H9 (cell line): ENCODE data around the gene NHERF2. TPM values are rescaled to one million over a fixed set of nuclear protein-coding genes. Genes with fewer than 3 reads are reported as not detected.

ENCODE experiments used
- DNase-seq: peaks from one replicate; pipeline ENCODE4 v3.0.0-alpha.2; 2017
- H2AFZ ChIP-seq: one replicate; pipeline ENCODE4 v1.6.1; 2013; ENCODE audit warnings: mild to moderate bottlenecking, low read length, control low read depth, moderate library complexity
- H2AK5ac ChIP-seq: 2 replicates; pipeline ENCODE4 v1.6.1; 2013; ENCODE audit warnings: low read length, control low read depth, mixed read lengths; ENCODE audit not compliant: insufficient read length
- H2BK120ac ChIP-seq: one replicate; pipeline ENCODE4 v1.6.1; 2013; ENCODE audit warnings: low read depth, mild to moderate bottlenecking, low read length, control low read depth, inconsistent platforms; ENCODE audit not compliant: poor library complexity, severe bottlenecking
- H2BK12ac ChIP-seq: 2 replicates; pipeline ENCODE4 v1.6.1; 2013; ENCODE audit warnings: low read length, control low read depth, mixed read lengths, low read depth; ENCODE audit not compliant: insufficient read length
- H2BK15ac ChIP-seq: 2 replicates; pipeline ENCODE4 v1.6.1; 2013; ENCODE audit warnings: low read depth, low read length, control low read depth
- H2BK20ac ChIP-seq: one replicate; pipeline ENCODE4 v1.6.1; 2013; ENCODE audit warnings: low read depth, mild to moderate bottlenecking, low read length, control low read depth, inconsistent platforms; ENCODE audit not compliant: poor library complexity, severe bottlenecking
- H2BK5ac ChIP-seq: 2 replicates; pipeline ENCODE4 v1.6.1; 2013; ENCODE audit warnings: low read length, control low read depth, mixed read lengths; ENCODE audit not compliant: insufficient read length
- H3K14ac ChIP-seq: 2 replicates; pipeline ENCODE4 v1.6.1; 2013; ENCODE audit warnings: low read length, control low read depth; ENCODE audit not compliant: insufficient read depth
- H3K18ac ChIP-seq: 2 replicates; pipeline ENCODE4 v1.6.1; 2013; ENCODE audit warnings: low read depth, mild to moderate bottlenecking, mixed read lengths, low read length, control low read depth; ENCODE audit not compliant: insufficient read length
- H3K23ac ChIP-seq: 2 replicates; pipeline ENCODE4 v1.6.1; 2013; ENCODE audit warnings: low read length, control low read depth, mixed read lengths, low read depth; ENCODE audit not compliant: insufficient read length
- H3K23me2 ChIP-seq: 2 replicates; pipeline ENCODE4 v1.6.1; 2013; ENCODE audit warnings: low read depth, mild to moderate bottlenecking, mixed read lengths, low read length, control low read depth; ENCODE audit not compliant: insufficient read length, poor library complexity, severe bottlenecking
- H3K27ac ChIP-seq: 2 replicates; pipeline ENCODE4 v1.5.1; 2013; ENCODE audit warnings: low read length, control low read depth, mixed read lengths, low read depth; ENCODE audit not compliant: insufficient read length
- H3K27me3 ChIP-seq: 2 replicates; pipeline ENCODE4 v1.6.1; 2013; ENCODE audit warnings: low read length, control low read depth, inconsistent platforms; ENCODE audit not compliant: insufficient read depth
- H3K4ac ChIP-seq: 2 replicates; pipeline ENCODE4 v1.6.1; 2013; ENCODE audit warnings: low read depth, mild to moderate bottlenecking, control low read depth, inconsistent platforms, low read length, moderate library complexity
- H3K4me1 ChIP-seq: 2 replicates; pipeline ENCODE4 v1.6.1; 2013; ENCODE audit warnings: low read length, control low read depth, inconsistent platforms; ENCODE audit not compliant: insufficient read depth
- H3K4me2 ChIP-seq: 2 replicates; pipeline ENCODE4 v1.6.1; 2013; ENCODE audit warnings: low read length, control low read depth, mixed read lengths; ENCODE audit not compliant: insufficient read length, insufficient read depth
- H3K56ac ChIP-seq: 2 replicates; pipeline ENCODE4 v1.6.1; 2013; ENCODE audit warnings: low read depth, mild to moderate bottlenecking, mixed read lengths, low read length, control low read depth; ENCODE audit not compliant: insufficient read length
- H3K79me1 ChIP-seq: 2 replicates; pipeline ENCODE4 v1.6.1; 2013; ENCODE audit warnings: low read depth, mild to moderate bottlenecking, moderate library complexity, low read length, control low read depth, inconsistent platforms; ENCODE audit not compliant: insufficient read depth, poor library complexity, severe bottlenecking
- H3K79me2 ChIP-seq: 2 replicates; pipeline ENCODE4 v1.6.1; 2013; ENCODE audit warnings: low read length, control low read depth, inconsistent platforms; ENCODE audit not compliant: insufficient read depth
- H3K9ac ChIP-seq: 2 replicates; pipeline ENCODE4 v1.6.1; 2013; ENCODE audit warnings: low read length, control low read depth, mixed read lengths; ENCODE audit not compliant: insufficient read length; ENCODE audit errors: extremely low read depth
- H3K9me3 ChIP-seq: one replicate; pipeline ENCODE4 v1.6.1; 2013; ENCODE audit warnings: low read depth, low read length, inconsistent platforms; ENCODE audit not compliant: control insufficient read depth
- H3T11ph ChIP-seq: one replicate; pipeline ENCODE4 v1.6.1; 2013; ENCODE audit warnings: mild to moderate bottlenecking, low read length, control low read depth, inconsistent platforms
- H4K20me1 ChIP-seq: one replicate; pipeline ENCODE4 v1.6.1; 2013; ENCODE audit not compliant: control insufficient read depth, insufficient read length, insufficient read depth
- H4K5ac ChIP-seq: 2 replicates; pipeline ENCODE4 v1.6.1; 2013; ENCODE audit warnings: low read depth, mild to moderate bottlenecking, mixed read lengths, low read length, control low read depth; ENCODE audit not compliant: insufficient read length
- H4K8ac ChIP-seq: replicated peaks from 2 replicates; pipeline ENCODE4 v1.6.1; 2013; ENCODE audit warnings: low read length, control low read depth, mixed read lengths, low read depth; ENCODE audit not compliant: insufficient read length
- H4K91ac ChIP-seq: 2 replicates; pipeline ENCODE4 v1.6.1; 2013; ENCODE audit warnings: low read depth, mild to moderate bottlenecking, moderate library complexity, mixed read lengths, low read length, control low read depth; ENCODE audit not compliant: insufficient read length
- H3K27ac Mint-ChIP-seq, 3 experiments: 2 replicates in 2 of 3; 3 replicates in 1 of 3; pipeline ENCODE4 v1.8.0; 2020 to 2021; ENCODE audit warnings: mixed read lengths in 3 of 3, mild to moderate bottlenecking in 1 of 3, moderate library complexity in 1 of 3
- H3K27me3 Mint-ChIP-seq: 2 replicates; pipeline ENCODE4 v1.8.0; 2021; ENCODE audit warnings: low read depth, mild to moderate bottlenecking, moderate library complexity, mixed read lengths
- H3K36me3 Mint-ChIP-seq, 3 experiments: 2 replicates in 2 of 3; 3 replicates in 1 of 3; pipeline ENCODE4 v1.8.0; 2020 to 2021; ENCODE audit warnings: low read depth in 3 of 3, mixed read lengths in 3 of 3; ENCODE audit not compliant: insufficient read depth in 1 of 3
- H3K4me1 Mint-ChIP-seq, 2 experiments: 2 replicates each; pipeline ENCODE4 v1.8.0; 2020; ENCODE audit warnings: mixed read lengths in 2 of 2
- H3K4me3 Mint-ChIP-seq, 2 experiments: 2 replicates in 1 of 2; 3 replicates in 1 of 2; pipeline ENCODE4 v1.8.0; 2020 to 2021; ENCODE audit warnings: mild to moderate bottlenecking in 2 of 2, mixed read lengths in 2 of 2, moderate library complexity in 1 of 2
- H3K9me3 Mint-ChIP-seq, 2 experiments: 2 replicates in 1 of 2; 3 replicates in 1 of 2; pipeline ENCODE4 v1.8.0; 2020; ENCODE audit warnings: mild to moderate bottlenecking in 2 of 2, mixed read lengths in 2 of 2, moderate library complexity in 1 of 2
- CTCF ChIP-seq: fragments of 200-600 bp; sonication (generic); conservative IDR thresholded peaks from 3 replicates; pipeline ENCODE4 v1.8.0; 2021; ENCODE audit warnings: antibody characterized with exemption, mild to moderate bottlenecking
- WGBS: extraction: QIAGEN DNeasy Blood & Tissue Kit; methylation state at CpG from one replicate; pipeline ENCODE4 v1.1.7; 2013; ENCODE audit warnings: missing lambda C conversion rate, low lambda C conversion rate, mixed read lengths; ENCODE audit not compliant: insufficient read length; ENCODE audit errors: extremely low coverage; 5-methylcytosine and 5-hydroxymethylcytosine counted together
- total RNA-seq: library from RNA; stranded (reverse); gene quantifications from 2 replicates; pipeline ENCODE4 v1.2.1, GENCODE V29; 2021

NHERF2 gene
- total RNA-seq, 1 experiment from 2014 or later, result 15.3 TPM

GRCh38 chr16:2053211-2053610 lies 26.5 kb downstream of the NHERF2 start:
- no peak overlapping the region for H3K27ac ChIP-seq
- no peak overlapping the region for H3K9ac ChIP-seq
- Mint-ChIP-seq H3K27me3 (no peaks in the 10 kb centered on the region), H3K4me1 (peaks cover 6% of the 10 kb centered on the region in 2 experiments), H3K9me3 (no peaks in the 10 kb centered on the region), H3K4me3 (no peak overlapping the region), H3K27ac (peak overlapping the region in 1 of 3 experiments; percentile 29; a peak in 1 of 7 replicates), H3K36me3 (peaks cover 6 to 42% (median 36%) of the 10 kb centered on the region in 3 experiments; a peak in 6 of 7 replicates)
- no peak overlapping the region for H2BK12ac ChIP-seq
- no peak for DNase-seq
- H2AK5ac ChIP-seq, result no peak overlapping the region
- no peak overlapping the region for H2AFZ ChIP-seq
- peaks cover 2% of the 10 kb centered on the region for H4K20me1 ChIP-seq
- H2BK120ac ChIP-seq, result no peak overlapping the region
- H4K5ac ChIP-seq, result no peak overlapping the region
- no peak overlapping the region for H4K91ac ChIP-seq
- H3K4me1 ChIP-seq, result 0 out of 2 replicates have a peak, but pooled peaks cover 3% of the 10 kb centered on the region
- no peak overlapping the region for H3K23ac ChIP-seq
- no peaks in the 10 kb centered on the region for H3K9me3 ChIP-seq
- H3K14ac ChIP-seq, result no peak overlapping the region
- no peak overlapping the region for H2BK5ac ChIP-seq
- no peak for TF ChIP-seq CTCF
- WGBS, result no CpG with 5 or more reads among the region's 21 CpGs
- no peak overlapping the region for H3K4ac ChIP-seq
- no peaks in the 10 kb centered on the region for H3K79me1 ChIP-seq
- H3K4me2 ChIP-seq, result no peak overlapping the region
- H2BK15ac ChIP-seq, result no peak overlapping the region
- H3K23me2 ChIP-seq, result peaks cover 5% of the 10 kb centered on the region
- no peak overlapping the region for H2BK20ac ChIP-seq
- H3K56ac ChIP-seq, result no peak overlapping the region
- H3K79me2 ChIP-seq, result no peaks in the 10 kb centered on the region
- H3K18ac ChIP-seq, result no peak overlapping the region
- no peaks in the 10 kb centered on the region for H3K27me3 ChIP-seq
- no peak overlapping the region for H3T11ph ChIP-seq
- H4K8ac ChIP-seq, result no peak overlapping the region
